Brain pericyte (primary cell): ENCODE measurements around the gene EDN1.

Experiments
- DNase-seq: peaks from one replicate; pipeline ENCODE4 v3.0.0-alpha.2; 2012; ENCODE audit warnings: low read depth, low spot score

EDN1 gene

GRCh38 chr6:12344961-12345693 lies 55.0 kb downstream of the EDN1 start:
- no peak for DNase-seq

DNA sequence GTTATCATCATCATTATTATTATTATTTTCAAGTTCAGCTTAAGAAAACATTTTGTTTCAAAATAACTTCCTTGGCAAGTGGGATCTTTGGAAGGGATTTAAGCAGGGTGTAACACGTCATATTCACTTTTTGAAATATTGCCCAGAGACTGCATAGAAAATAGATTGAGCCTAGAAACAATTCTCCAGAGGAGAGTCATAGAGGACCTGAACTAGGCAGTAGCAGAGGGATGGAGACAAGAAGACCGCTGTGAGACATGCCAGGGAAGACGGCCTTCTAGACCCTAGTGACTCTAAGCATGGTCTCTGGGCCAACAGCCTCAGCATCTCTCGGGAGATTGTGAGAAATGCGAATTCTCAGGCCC lies 55.5 kb downstream of the EDN1 start:
- DNase-seq, result no peak
